Measurements from ENCODE around the gene POLD2.
"Not testable (repeated sequence)": the region's sequence is repeated elsewhere in the genome, so short reads cannot be mapped to it uniquely, and the experiment has no call there.

The POLD2 gene

DNA sequence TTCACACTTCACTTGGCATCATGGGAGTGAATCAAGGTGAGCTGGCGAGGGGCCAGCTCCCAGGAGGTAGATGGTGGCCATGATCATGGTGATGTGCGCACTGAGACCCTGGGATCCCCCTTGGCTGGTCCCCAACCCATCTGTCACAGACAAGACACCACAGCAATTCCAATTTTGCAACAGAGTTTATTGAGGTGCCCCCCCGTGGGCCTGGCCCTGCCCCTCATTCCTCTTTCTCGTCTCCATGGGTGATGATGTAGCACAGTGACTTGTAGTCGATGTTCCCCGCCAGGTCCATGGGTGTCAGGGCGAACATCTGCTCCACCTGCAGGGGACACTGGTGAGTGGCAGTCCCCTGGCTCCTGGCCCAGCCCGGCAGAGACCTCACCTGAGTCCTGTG lies 15.3 kb upstream of the POLD2 start:
- DNase-seq: no peak

DNA sequence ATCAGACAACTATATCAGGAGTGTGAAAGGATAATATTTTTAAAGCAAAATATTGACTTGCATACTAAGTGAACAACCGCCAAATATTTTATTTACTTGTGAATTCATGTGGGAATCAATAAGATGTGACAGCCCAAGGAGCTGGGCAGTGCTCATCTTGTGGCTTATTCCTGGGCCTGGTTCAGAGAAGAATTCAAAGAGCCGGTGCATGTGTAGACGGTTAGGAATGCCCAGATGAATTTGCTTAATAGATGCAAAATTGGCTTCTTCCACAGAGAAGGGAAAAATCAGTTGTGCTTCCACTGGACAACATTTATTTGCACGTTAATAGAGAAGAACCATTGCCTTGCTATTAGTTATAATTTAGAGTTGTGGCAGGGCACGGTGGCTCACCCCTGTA lies 13.4 kb upstream of the POLD2 start:
- DNase-seq: no peak

GRCh38 chr7:44134943-44135628 lies 11.7 kb upstream of the POLD2 start:
- no peak for DNase-seq

GRCh38 chr7:44133295-44133694 lies 9.9 kb upstream of the POLD2 start:
- no peak for DNase-seq

- no peak for DNase-seq
Observed at GRCh38 chr7:44132039-44132438, 8.7 kb upstream of the POLD2 start.

DNA sequence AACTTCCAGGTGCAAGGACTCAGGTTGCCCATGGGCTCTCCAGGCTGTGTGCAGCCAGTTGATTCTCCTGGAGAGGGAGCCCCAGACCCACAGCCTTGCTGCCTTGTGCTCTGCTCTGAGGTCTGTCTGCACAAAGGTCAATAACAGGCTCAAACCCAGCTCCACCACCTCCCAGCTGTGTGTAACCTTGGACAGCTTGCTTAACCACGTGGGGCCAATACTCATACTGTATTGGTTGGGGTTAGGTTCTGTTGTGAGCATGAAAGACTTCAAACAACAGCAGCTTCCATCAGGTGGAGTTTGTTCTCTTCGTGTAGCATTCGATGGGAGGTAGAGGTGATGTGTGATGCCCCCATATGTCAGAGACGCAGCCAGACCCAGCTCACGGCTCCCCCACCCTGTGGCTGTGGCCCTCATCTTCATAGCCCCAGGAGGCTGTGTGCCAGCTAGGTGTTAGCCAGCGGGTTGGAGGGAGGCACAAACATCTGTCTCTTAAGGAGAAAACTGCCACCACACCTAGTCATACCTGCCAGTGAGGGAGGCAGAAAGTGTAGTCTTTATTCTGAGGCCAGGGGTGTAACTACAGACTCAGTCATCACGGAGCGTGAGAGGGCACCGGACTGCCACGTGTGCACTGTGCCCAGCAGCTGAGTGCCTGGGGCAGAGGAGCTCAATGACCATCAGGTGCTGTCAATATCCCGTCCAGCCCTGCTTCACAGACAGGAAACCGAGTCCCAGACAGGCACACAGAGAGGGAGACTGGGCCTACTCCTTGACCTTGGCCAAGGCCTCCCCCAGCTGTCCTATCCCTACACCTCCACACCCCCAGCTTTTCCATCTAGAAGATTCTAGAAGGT lies 8.1 kb upstream of the POLD2 start:
- peak; percentile 64 for DNase-seq

DNA sequence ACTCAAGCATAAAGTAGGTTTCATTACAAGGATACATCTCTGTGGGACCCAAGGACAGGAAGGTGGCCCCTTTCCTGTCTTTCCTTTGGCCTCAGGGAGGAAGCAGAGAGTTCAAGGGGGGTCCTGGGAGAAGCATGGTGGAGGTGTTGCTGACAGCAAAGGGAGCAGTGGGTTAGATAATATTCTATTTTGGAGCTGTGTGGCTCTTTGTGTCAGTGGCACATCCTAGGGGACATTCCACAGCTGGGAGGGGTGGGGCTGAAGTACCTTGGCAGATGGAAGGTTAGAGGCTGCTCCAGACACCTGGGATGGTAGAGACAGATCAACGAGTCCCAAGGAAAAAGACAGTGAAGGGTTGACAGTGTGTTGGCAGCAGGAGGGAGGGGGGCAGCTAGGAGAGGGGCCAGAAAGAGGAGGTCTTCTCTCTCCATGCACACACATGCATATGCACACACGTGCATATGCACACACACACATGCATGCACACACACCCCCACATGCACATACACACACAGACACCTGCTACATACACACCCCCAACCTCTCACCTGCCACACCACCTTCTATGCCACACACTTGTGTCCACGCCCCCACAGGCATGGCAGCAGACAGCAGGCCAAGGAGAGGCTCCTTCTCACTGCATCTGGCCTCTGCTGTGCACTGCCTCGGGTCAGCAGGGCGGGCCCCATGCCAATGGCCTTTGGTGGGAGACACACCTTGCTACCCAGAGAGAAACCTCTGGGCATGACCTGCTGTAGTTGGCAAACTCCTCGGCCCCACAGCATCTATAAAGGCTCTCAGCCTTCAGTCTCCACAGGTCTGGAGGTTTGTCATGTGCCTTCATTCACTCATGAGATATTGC lies 5.6 kb upstream of the POLD2 start:
- no peak for DNase-seq

DNA sequence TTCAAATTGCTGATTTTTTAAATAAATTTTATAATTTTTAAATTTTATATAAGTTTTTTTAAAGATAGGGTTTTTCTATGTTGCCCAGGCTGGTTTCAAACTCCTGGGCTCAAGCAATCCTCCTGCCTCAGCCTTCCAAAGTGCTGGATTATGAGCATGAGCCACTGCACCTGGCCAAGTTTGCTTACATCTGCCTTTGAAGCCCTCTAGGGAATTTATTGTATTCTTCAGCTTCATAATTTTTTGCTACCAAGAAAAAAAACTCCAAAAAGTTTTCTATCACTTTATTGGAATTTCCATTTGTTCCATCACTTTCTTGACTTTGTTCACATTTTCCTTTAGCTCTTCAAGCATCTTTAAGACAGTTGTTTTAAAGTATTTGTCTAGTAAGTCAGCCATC lies 3.8 kb upstream of the POLD2 start:
- no peak for DNase-seq

- DNase-seq: not testable (repeated sequence)
Observed at GRCh38 chr7:44126574-44126973, 3.2 kb upstream of the POLD2 start.

- DNase-seq: no peak
Observed at GRCh38 chr7:44124822-44125202, 1.5 kb upstream of the POLD2 start.

- no peak for DNase-seq
Observed at GRCh38 chr7:44122529-44122928, 819 bp downstream of the POLD2 start.

DNA sequence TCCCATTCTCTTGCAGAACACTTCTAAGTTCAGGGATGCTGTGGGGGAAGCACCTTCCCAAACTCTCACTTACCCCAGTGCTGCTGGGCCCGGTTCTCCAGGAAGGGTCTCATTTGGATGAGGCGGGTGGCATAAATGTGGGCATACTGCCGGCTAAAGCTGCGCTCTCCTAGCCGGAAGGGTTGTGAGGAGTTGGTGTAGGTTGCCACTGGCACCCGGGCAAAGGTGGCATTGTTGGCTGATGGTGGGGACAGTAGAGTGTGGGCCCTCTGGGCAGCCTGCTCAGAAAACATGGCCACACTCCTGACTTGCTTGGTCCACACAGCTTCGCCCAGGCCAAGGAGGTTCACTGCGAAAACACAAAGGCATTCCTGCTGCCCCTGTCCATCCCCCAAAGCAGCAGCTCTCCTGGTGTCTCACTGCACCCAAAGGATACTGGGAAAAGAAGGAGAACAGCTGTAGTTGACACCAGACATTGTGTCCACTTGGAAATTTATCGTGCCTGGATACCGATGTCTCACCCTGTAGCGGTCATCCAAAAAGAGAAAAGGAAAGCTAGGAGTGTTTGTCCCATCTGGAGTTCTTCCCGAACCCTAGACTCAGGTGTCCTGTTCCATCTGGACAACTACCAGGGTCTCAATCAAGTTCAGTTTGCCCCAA lies 1.5 kb downstream of the POLD2 start:
- DNase-seq: no peak

GRCh38 chr7:44120395-44120794 lies 3.0 kb downstream of the POLD2 start:
- no peak for DNase-seq

DNA sequence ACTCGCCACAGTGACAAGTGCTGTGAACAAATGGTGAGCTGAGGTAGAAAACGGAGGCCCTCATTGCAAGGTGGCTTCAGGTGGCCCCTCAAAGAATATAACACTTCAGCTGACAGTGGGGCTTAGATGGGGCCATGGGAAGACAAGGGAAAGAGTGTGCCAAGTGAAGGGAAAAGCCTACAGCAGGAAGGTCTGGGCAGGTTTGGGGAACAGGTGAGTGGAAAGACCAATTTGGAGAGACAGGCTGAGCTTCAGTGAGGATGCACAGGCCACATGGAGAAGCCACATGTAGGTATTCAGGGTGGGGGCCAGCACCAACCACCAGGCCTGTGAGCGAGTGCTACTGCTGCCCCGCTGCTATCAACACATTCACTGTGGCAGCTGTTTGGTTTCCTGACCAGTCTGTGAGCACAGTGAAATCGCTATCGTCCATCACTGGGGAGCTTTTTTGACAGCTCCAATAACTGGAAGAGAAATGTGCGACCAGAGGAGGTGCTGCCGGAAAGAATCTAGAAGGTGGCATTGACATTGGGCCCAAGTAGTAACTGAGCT lies 3.4 kb downstream of the POLD2 start:
- no peak for DNase-seq

- DNase-seq: no peak
Observed at GRCh38 chr7:44117801-44118429, 5.4 kb downstream of the POLD2 start.

- no peak for DNase-seq
Observed at GRCh38 chr7:44116789-44117666, 6.3 kb downstream of the POLD2 start.

GRCh38 chr7:44116087-44116788 lies 7.1 kb downstream of the POLD2 start:
- no peak for DNase-seq

- no peak for DNase-seq
Observed at GRCh38 chr7:44114586-44115310, 8.6 kb downstream of the POLD2 start.

GRCh38 chr7:44113764-44114354 lies 9.5 kb downstream of the POLD2 start:
- DNase-seq: no peak
